ENCODE data around the gene TOP3A. TPM values are rescaled to one million over a fixed set of nuclear protein-coding genes. Genes with fewer than 3 reads are reported as not detected.
"Not testable (repeated sequence)": the region's sequence is repeated elsewhere in the genome, so short reads cannot be mapped to it uniquely, and the experiment has no call there.

Gene TOP3A
- total RNA-seq, 1 experiment from 2014 or later, result 56.1 TPM

DNA sequence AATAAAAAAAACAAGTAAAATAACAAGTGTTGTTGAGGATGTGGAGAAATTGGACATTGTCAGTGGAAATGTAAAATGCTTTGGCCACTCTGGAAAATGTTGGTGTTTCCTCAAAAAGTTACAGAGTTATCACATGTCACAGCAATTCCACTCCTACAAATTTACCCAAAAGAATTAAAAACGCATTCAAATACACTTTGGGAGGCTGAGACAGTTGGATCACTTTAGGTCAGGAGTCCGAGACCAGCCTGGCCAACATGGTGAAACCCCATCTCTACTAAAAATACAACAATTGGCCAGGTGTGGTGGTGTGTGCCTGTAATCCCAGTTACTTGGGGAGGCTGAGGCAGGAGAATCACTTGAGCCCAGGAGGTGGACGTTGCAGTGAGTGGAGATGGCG is 5.6 kb downstream of the TOP3A start:
- H3K4me3 Mint-ChIP-seq, result no peak overlapping the region
- no peaks in the 10 kb centered on the region for H3K9me3 Mint-ChIP-seq
- DNase-seq (ENCODE audit: low spot score) (no peak), ATAC-seq (no peak)
- H3K4me1 Mint-ChIP-seq, result peaks cover 21% of the 10 kb centered on the region
- peaks cover 60% of the 10 kb centered on the region for H3K36me3 Mint-ChIP-seq
- no peaks in the 10 kb centered on the region for H3K27me3 Mint-ChIP-seq (ENCODE audit: low read depth)
- TF ChIP-seq ATF1 (CRISPR knock-in tag; IDR thresholded peaks at IDR 0.05) (no peak), E2F1 (CRISPR knock-in tag; IDR thresholded peaks at IDR 0.05) (no peak), TP53 (CRISPR knock-in tag; IDR thresholded peaks at IDR 0.05) (no peak), ATF2 (CRISPR knock-in tag; IDR thresholded peaks at IDR 0.05; ENCODE audit: borderline replicate concordance, low read depth) (no peak), RELA (CRISPR knock-in tag; IDR thresholded peaks at IDR 0.05; ENCODE audit: borderline replicate concordance) (no peak), FOXP1 (CRISPR knock-in tag; IDR thresholded peaks at IDR 0.05; ENCODE audit: borderline replicate concordance) (no peak), NFATC4 (CRISPR knock-in tag; IDR thresholded peaks at IDR 0.05) (no peak), ZNF425 (CRISPR knock-in tag; conservative IDR thresholded peaks at IDR 0.05) (no peak), CBFB (CRISPR knock-in tag; IDR thresholded peaks at IDR 0.05; ENCODE audit: low read depth) (no peak), MYBL2 (CRISPR knock-in tag; IDR thresholded peaks at IDR 0.05) (no peak), ZNF396 (CRISPR knock-in tag; IDR thresholded peaks at IDR 0.05; ENCODE audit: borderline replicate concordance) (no peak)
- TF ChIP-seq, protein P1, sequence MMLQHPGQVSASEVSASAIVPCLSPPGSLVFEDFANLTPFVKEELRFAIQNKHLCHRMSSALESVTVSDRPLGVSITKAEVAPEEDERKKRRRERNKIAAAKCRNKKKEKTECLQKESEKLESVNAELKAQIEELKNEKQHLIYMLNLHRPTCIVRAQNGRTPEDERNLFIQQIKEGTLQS (CRISPR knock-in tag; conservative IDR thresholded peaks at IDR 0.05), result no peak
- TF ChIP-seq, protein P2, sequence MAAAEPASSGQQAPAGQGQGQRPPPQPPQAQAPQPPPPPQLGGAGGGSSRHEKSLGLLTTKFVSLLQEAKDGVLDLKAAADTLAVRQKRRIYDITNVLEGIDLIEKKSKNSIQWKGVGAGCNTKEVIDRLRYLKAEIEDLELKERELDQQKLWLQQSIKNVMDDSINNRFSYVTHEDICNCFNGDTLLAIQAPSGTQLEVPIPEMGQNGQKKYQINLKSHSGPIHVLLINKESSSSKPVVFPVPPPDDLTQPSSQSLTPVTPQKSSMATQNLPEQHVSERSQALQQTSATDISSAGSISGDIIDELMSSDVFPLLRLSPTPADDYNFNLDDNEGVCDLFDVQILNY (CRISPR knock-in tag; IDR thresholded peaks at IDR 0.05), result no peak
- TF ChIP-seq, protein P3, sequence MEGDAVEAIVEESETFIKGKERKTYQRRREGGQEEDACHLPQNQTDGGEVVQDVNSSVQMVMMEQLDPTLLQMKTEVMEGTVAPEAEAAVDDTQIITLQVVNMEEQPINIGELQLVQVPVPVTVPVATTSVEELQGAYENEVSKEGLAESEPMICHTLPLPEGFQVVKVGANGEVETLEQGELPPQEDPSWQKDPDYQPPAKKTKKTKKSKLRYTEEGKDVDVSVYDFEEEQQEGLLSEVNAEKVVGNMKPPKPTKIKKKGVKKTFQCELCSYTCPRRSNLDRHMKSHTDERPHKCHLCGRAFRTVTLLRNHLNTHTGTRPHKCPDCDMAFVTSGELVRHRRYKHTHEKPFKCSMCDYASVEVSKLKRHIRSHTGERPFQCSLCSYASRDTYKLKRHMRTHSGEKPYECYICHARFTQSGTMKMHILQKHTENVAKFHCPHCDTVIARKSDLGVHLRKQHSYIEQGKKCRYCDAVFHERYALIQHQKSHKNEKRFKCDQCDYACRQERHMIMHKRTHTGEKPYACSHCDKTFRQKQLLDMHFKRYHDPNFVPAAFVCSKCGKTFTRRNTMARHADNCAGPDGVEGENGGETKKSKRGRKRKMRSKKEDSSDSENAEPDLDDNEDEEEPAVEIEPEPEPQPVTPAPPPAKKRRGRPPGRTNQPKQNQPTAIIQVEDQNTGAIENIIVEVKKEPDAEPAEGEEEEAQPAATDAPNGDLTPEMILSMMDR (IDR thresholded peaks at IDR 0.05), result no peak
- TF ChIP-seq, protein P4, sequence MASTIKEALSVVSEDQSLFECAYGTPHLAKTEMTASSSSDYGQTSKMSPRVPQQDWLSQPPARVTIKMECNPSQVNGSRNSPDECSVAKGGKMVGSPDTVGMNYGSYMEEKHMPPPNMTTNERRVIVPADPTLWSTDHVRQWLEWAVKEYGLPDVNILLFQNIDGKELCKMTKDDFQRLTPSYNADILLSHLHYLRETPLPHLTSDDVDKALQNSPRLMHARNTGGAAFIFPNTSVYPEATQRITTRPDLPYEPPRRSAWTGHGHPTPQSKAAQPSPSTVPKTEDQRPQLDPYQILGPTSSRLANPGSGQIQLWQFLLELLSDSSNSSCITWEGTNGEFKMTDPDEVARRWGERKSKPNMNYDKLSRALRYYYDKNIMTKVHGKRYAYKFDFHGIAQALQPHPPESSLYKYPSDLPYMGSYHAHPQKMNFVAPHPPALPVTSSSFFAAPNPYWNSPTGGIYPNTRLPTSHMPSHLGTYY (CRISPR knock-in tag; IDR thresholded peaks at IDR 0.05), result no peak
- ChIA-PET CTCF (no interaction called here), POLR2A (no interaction called here)
- H3K27ac Mint-ChIP-seq, result no peak overlapping the region

GRCh38 chr17:18303206-18303605 is 11.6 kb downstream of the TOP3A start:
- H3K4me1 Mint-ChIP-seq; H3K27me3 Mint-ChIP-seq (ENCODE audit: low read depth); H3K4me3 Mint-ChIP-seq; H3K27ac Mint-ChIP-seq; CTCF ChIA-PET; DNase-seq (ENCODE audit: low spot score); ATAC-seq; POLR2A ChIA-PET; H3K9me3 Mint-ChIP-seq: not testable (repeated sequence)
- peaks cover 73% of the 10 kb centered on the region for H3K36me3 Mint-ChIP-seq

Measured in WTC11 (cell line).